Stimulated activated memory B cell treated with anti-CD40 and anti-IgM and Interleukin-4, amounts not matched to agents 10 μg/mL and 1 μg/mL and 100 μg/mL, for 72 hours (primary cell): ENCODE measurements around the gene NDST3.
"Not testable (repeated sequence)": the region's sequence is repeated elsewhere in the genome, so short reads cannot be mapped to it uniquely, and the experiment has no call there.

Experiments used
- ATAC-seq: fragments of 150-1000 bp; cut with Tn5 transposase; 2 replicates; pipeline ENCODE4 v1.10.0; 2021
- H3K27ac Mint-ChIP-seq: one replicate; pipeline ENCODE4 v1.8.0; 2022; ENCODE audit warnings: mild to moderate bottlenecking, mixed read lengths
- H3K27me3 Mint-ChIP-seq: one replicate; pipeline ENCODE4 v1.8.0; 2022; ENCODE audit warnings: mixed read lengths
- H3K36me3 Mint-ChIP-seq: one replicate; pipeline ENCODE4 v1.8.0; 2022; ENCODE audit warnings: mixed read lengths
- H3K4me1 Mint-ChIP-seq: one replicate; pipeline ENCODE4 v1.8.0; 2022; ENCODE audit warnings: mixed read lengths
- H3K4me3 Mint-ChIP-seq: one replicate; pipeline ENCODE4 v1.8.0; 2022; ENCODE audit warnings: mild to moderate bottlenecking, moderate library complexity, mixed read lengths
- H3K9me3 Mint-ChIP-seq: one replicate; pipeline ENCODE4 v1.8.0; 2022; ENCODE audit warnings: mixed read lengths

The NDST3 gene

GRCh38 chr4:118284169-118284568 is 249.9 kb downstream of the NDST3 start:
- ATAC-seq: peak; percentile 81

GRCh38 chr4:118285931-118286330 is 251.6 kb downstream of the NDST3 start:
- Mint-ChIP-seq H3K27ac (no peak overlapping the region), H3K27me3 (no peaks in the 10 kb centered on the region), H3K4me3 (no peak overlapping the region), H3K36me3 (peaks cover 39% of the 10 kb centered on the region), H3K9me3 (no peaks in the 10 kb centered on the region), H3K4me1 (peaks cover 35% of the 10 kb centered on the region)
- no peak for ATAC-seq

More at GRCh38 chr4:118284169-118284568, 249.9 kb downstream of the NDST3 start:
- Mint-ChIP-seq H3K4me3 (no peak overlapping the region), H3K27ac (no peak overlapping the region), H3K9me3 (no peaks in the 10 kb centered on the region), H3K36me3 (peaks cover 51% of the 10 kb centered on the region), H3K27me3 (no peaks in the 10 kb centered on the region), H3K4me1 (peaks cover 42% of the 10 kb centered on the region)

DNA sequence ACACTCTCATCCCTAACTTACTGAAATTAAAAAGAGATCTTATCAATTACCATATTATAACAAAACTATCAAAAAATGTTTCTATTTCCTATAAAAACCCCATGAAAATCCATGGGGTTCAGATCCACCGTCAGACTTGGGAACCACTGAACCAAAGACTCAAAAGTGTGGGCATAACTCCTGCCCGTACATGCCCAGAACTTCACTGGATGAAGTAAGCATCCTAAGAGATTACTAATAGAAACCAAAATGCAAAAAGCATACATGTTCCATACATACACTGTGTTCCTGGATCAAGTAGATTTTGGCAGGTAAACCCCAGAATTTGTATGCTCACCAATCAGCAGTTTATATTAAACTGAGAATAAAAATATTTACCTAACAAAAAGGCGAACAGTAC is 252.4 kb downstream of the NDST3 start:
- no peak overlapping the region for H3K4me3 Mint-ChIP-seq
- no peaks in the 10 kb centered on the region for H3K27me3 Mint-ChIP-seq
- peaks cover 28% of the 10 kb centered on the region for H3K4me1 Mint-ChIP-seq
- no peak for ATAC-seq
- H3K36me3 Mint-ChIP-seq: peaks cover 31% of the 10 kb centered on the region
- no peaks in the 10 kb centered on the region for H3K9me3 Mint-ChIP-seq
- H3K27ac Mint-ChIP-seq: no peak overlapping the region

- Mint-ChIP-seq H3K4me3 (no peak overlapping the region), H3K27ac (no peak overlapping the region), H3K36me3 (peaks cover 22% of the 10 kb centered on the region), H3K27me3 (no peaks in the 10 kb centered on the region), H3K9me3 (no peaks in the 10 kb centered on the region), H3K4me1 (peaks cover 19% of the 10 kb centered on the region)
- ATAC-seq: no peak
Measured at GRCh38 chr4:118287711-118288451, 253.6 kb downstream of the NDST3 start.

DNA sequence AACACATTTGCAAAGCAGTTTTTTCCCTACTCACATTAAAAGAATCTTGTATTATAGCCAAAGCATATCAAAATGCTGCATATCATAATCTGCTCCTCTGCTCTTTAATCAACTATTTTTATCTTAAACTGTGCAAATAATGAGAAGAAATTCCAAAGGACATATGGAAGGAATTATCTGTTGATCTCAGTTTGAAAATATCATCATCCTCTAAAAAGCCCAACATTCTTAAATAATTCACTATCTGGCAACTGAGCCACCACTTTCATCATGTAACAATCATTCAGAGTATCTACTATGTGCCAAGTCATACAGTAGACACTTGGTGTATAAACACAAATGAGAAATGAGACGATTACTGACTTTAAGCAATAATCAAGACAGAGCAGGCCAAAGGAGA is 255.5 kb downstream of the NDST3 start:
- Mint-ChIP-seq H3K9me3 (no peaks in the 10 kb centered on the region), H3K27ac (no peak overlapping the region), H3K4me1 (peaks cover 1% of the 10 kb centered on the region), H3K4me3 (no peak overlapping the region), H3K36me3 (peaks cover 7% of the 10 kb centered on the region), H3K27me3 (no peaks in the 10 kb centered on the region)
- ATAC-seq: no peak

DNA sequence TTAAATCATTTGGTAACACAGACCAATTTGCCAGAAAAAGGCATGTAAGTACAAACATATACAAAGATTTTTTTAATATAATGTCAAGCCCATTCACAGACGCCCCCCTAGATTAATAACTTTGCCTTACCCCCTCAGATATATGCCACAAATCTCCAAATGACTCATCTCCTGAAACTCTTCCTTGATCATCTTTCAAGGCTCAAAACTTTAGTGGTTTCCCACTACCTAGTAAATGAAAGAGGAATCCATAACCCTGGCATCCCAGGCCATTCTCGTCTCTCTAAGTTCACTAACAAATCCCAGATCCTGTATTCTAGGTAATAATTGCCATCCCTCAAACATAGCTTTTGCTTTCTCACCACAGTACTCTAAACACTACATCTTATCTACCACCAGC is 256.7 kb downstream of the NDST3 start:
- ATAC-seq: no peak
- no peak overlapping the region for H3K27ac Mint-ChIP-seq
- no peak overlapping the region for H3K4me3 Mint-ChIP-seq
- H3K9me3 Mint-ChIP-seq: no peaks in the 10 kb centered on the region
- no peaks in the 10 kb centered on the region for H3K4me1 Mint-ChIP-seq
- H3K27me3 Mint-ChIP-seq: no peaks in the 10 kb centered on the region
- H3K36me3 Mint-ChIP-seq: peaks cover 6% of the 10 kb centered on the region

GRCh38 chr4:118296729-118297128 is 262.4 kb downstream of the NDST3 start:
- Mint-ChIP-seq H3K27ac (no peak overlapping the region), H3K36me3 (no peaks in the 10 kb centered on the region), H3K4me3 (no peak overlapping the region), H3K9me3 (no peaks in the 10 kb centered on the region), H3K4me1 (no peaks in the 10 kb centered on the region), H3K27me3 (no peaks in the 10 kb centered on the region)
- no peak for ATAC-seq

- H3K4me1 Mint-ChIP-seq, H3K27me3 Mint-ChIP-seq, H3K27ac Mint-ChIP-seq, ATAC-seq, H3K9me3 Mint-ChIP-seq, H3K4me3 Mint-ChIP-seq, H3K36me3 Mint-ChIP-seq: not testable (repeated sequence)
Measured at GRCh38 chr4:118299619-118300018, 265.3 kb downstream of the NDST3 start.

DNA sequence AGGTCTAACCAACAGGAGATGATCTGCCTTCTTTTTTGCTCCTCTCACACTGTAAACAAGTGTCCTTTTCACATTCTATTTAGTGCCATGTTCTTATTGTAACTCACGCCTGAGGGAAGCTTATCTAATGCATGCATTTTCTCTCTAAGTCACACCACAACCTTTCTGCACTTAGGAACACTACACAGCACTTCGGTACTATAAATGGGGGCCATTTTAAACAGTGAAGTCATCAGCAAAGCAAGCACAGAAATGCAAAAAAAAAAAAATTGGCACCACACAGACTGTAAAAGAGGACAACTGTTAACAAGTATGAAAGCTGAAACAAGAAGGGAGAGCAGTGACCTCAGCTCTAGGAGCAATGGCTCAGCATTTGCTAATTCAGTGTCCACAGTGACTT is 273.4 kb downstream of the NDST3 start:
- Mint-ChIP-seq H3K36me3 (no peaks in the 10 kb centered on the region), H3K4me1 (no peaks in the 10 kb centered on the region), H3K4me3 (no peak overlapping the region), H3K9me3 (no peaks in the 10 kb centered on the region), H3K27me3 (peaks cover 23% of the 10 kb centered on the region), H3K27ac (no peak overlapping the region)
- ATAC-seq: no peak
